Endothelial cell of umbilical vein (primary cell): ENCODE measurements around the gene TH. TPM values are rescaled to one million over a fixed set of nuclear protein-coding genes. Genes with fewer than 3 reads are reported as not detected.

Source experiments
- BruUV-seq: library from RNA; stranded (reverse); fragments of 400-500 nt; replicated peaks from 2 replicates; lab custom pipeline; 2021; lab: Mats Ljungman, UMichigan
- CTCF ChIA-PET: fragments of 300-600, 350-600 bp; sonication (Branson Sonifier 250); formaldehyde crosslinking; loops from one replicate; lab custom pipeline; 2021; ENCODE audit warnings: antibody characterized with exemption, inconsistent platforms; lab: Charles Lee
- POLR2A ChIA-PET: fragments of 300-600, 350-600 bp; sonication (Branson Sonifier 250); formaldehyde crosslinking; loops from one replicate; lab custom pipeline; 2021; ENCODE audit warnings: antibody characterized with exemption, inconsistent platforms; lab: Charles Lee
- DNase-seq: peaks from one replicate; pipeline ENCODE4 v3.0.0-alpha.2; 2011; ENCODE audit warnings: low read depth, low spot score
- FAIRE-seq: peaks from 2 replicates; lab custom pipeline; 2011; peaks lifted over from hg19 to GRCh38; lab: Jason Lieb, UNC
- H2AFZ ChIP-seq: 2 replicates; pipeline ENCODE4 v1.6.0; 2012; ENCODE audit warnings: low read depth, low read length, control low read depth, inconsistent platforms
- H3K27ac ChIP-seq: 2 replicates; pipeline ENCODE4 v1.5.1; 2011; ENCODE audit warnings: low read depth, mild to moderate bottlenecking, control low read depth, low read length, moderate library complexity; ENCODE audit not compliant: insufficient read depth
- H3K27me3 ChIP-seq, 2 experiments: 2 replicates each; pipeline versions ENCODE4 v1.6.0 to v1.6.1; 2011; ENCODE audit warnings: low read length in 2 of 2, mixed read lengths in 1 of 2; ENCODE audit not compliant: control insufficient read depth in 2 of 2, insufficient read depth in 2 of 2
- H3K36me3 ChIP-seq, 2 experiments: 2 replicates in 1 of 2; 3 replicates in 1 of 2; pipeline ENCODE4 v1.5.1; 2011; ENCODE audit warnings: low read length in 2 of 2, mild to moderate bottlenecking in 1 of 2, moderate library complexity in 1 of 2; ENCODE audit not compliant: control insufficient read depth in 2 of 2, insufficient read depth in 2 of 2; ENCODE audit errors: extremely low read depth in 1 of 2
- H3K4me1 ChIP-seq: 3 replicates; pipeline ENCODE4 v1.5.1; 2011; ENCODE audit warnings: mild to moderate bottlenecking, low read length; ENCODE audit not compliant: control insufficient read depth, insufficient read depth; ENCODE audit errors: extremely low read depth
- H3K4me2 ChIP-seq: 2 replicates; pipeline ENCODE4 v1.6.1; 2011; ENCODE audit warnings: low read length, control low read depth, mixed read lengths; ENCODE audit not compliant: insufficient read depth
- H3K4me3 ChIP-seq, 3 experiments: fragments of 200-600 bp in 1 of 3; sonication (generic), shearing (Covaris generic) in 1 of 3; replicated peaks in 1 of 3; 2 replicates each; pipeline ENCODE4 v1.5.1; 2011 to 2016; ENCODE audit warnings: control low read depth in 3 of 3, low read length in 3 of 3, mild to moderate bottlenecking in 2 of 3, inconsistent platforms in 1 of 3, low read depth in 1 of 3, moderate library complexity in 1 of 3; ENCODE audit not compliant: insufficient read depth in 1 of 3
- H3K79me2 ChIP-seq: 2 replicates; pipeline ENCODE4 v1.6.0; 2012; ENCODE audit warnings: low read length, inconsistent platforms; ENCODE audit not compliant: control insufficient read depth, insufficient read depth
- H3K9ac ChIP-seq: replicated peaks from 2 replicates; pipeline ENCODE3; 2011; ENCODE audit warnings: low read length, control low read depth; ENCODE audit not compliant: insufficient read depth; ENCODE audit errors: extremely low read depth
- H3K9me1 ChIP-seq: replicated peaks from 3 replicates; pipeline ENCODE4 v1.6.0; 2011; ENCODE audit warnings: mild to moderate bottlenecking, low read length; ENCODE audit not compliant: control insufficient read depth, insufficient read depth; ENCODE audit errors: extremely low read depth
- H3K9me3 ChIP-seq: replicated peaks from 2 replicates; pipeline ENCODE4 v1.5.1; 2012; ENCODE audit warnings: low read length, inconsistent platforms; ENCODE audit not compliant: control insufficient read depth, insufficient read depth
- H4K20me1 ChIP-seq: replicated peaks from 2 replicates; pipeline ENCODE3; 2011; ENCODE audit warnings: mild to moderate bottlenecking, low read length; ENCODE audit not compliant: control insufficient read depth, insufficient read depth; ENCODE audit errors: extremely low read depth
- EZH2 ChIP-seq: IDR thresholded peaks from 2 replicates; pipeline ENCODE4 v1.6.1; 2012; ENCODE audit warnings: borderline replicate concordance, low read depth, mild to moderate bottlenecking, moderate library complexity, low read length, inconsistent platforms; ENCODE audit not compliant: severe bottlenecking
- FOS ChIP-seq: IDR thresholded peaks from 2 replicates; pipeline ENCODE4 v1.6.1; 2011; ENCODE audit warnings: mild to moderate bottlenecking, low read length, moderate library complexity, borderline replicate concordance; ENCODE audit not compliant: insufficient read depth
- GATA2 ChIP-seq: IDR thresholded peaks from 2 replicates; pipeline ENCODE4 v1.7.0; 2011; ENCODE audit warnings: low read depth, mild to moderate bottlenecking, moderate library complexity, mixed read lengths, low read length; ENCODE audit not compliant: insufficient read length, insufficient read depth
- JUN ChIP-seq: IDR thresholded peaks from 2 replicates; pipeline ENCODE4 v1.6.1; 2011; ENCODE audit warnings: borderline replicate concordance, low read depth; ENCODE audit not compliant: insufficient read length, insufficient read depth
- MYC ChIP-seq: IDR thresholded peaks from one replicate; pipeline ENCODE4 v1.6.1; 2011; ENCODE audit warnings: mild to moderate bottlenecking, low read depth, low read length
- POLR2A ChIP-seq: IDR thresholded peaks from 2 replicates; pipeline ENCODE4 v1.6.1; 2012; ENCODE audit warnings: low read depth, mild to moderate bottlenecking, control low read depth, low read length
- dilution Hi-C: fragments of 300-500 bp; cut with MboI; formaldehyde crosslinking; loops from one replicate; pipeline ENCODE4 v1.15.0; 2019; ENCODE audit warnings: low sequenced_read_pairs; ENCODE audit not compliant: extremely low pct_ligation_motif_present
- intact Hi-C: fragments of 100-400 bp; cut with micrococcal nuclease; formaldehyde crosslinking; loops from one replicate; pipeline ENCODE4 v1.10.0; 2022
- polyA plus RNA-seq, 4 experiments: library from polyadenylated mRNA; depleted of rRNA in 3 of 4; stranded (reverse) in 3 of 4; unstranded in 1 of 4; fragments of >200 nt; gene quantifications; 2 replicates each; pipeline versions ENCODE4 v1.2.1 to v1.2.3, GENCODE V29; 2011 to 2012; ENCODE audit warnings: missing spikeins in 1 of 4
- total RNA-seq: library from RNA; stranded (reverse); gene quantifications from 2 replicates; pipeline ENCODE4 v1.2.3, GENCODE V29; 2021
- TF ChIP-seq, protein P1 (sequence below): IDR thresholded peaks from 2 replicates; pipeline ENCODE4 v1.6.1; 2011; ENCODE audit not compliant: insufficient read depth, insufficient read length
- TF ChIP-seq, protein P2 (sequence below), 2 donors: IDR thresholded peaks; 1 replicate in 1 of 2; 2 replicates in 1 of 2; pipeline ENCODE4 v1.5.1; 2011; ENCODE audit warnings: low read length in 2 of 2, mild to moderate bottlenecking in 2 of 2, moderate library complexity in 2 of 2, control low read depth in 1 of 2, inconsistent platforms in 1 of 2, low read depth in 1 of 2; ENCODE audit not compliant: insufficient read depth in 1 of 2; ENCODE audit errors: extremely low read depth in 1 of 2

TH gene
- total and polyA plus RNA-seq, 2 donors (not counting 3 experiments of a cell fraction or from before 2014, with no cell fraction given): not detected

DNA sequence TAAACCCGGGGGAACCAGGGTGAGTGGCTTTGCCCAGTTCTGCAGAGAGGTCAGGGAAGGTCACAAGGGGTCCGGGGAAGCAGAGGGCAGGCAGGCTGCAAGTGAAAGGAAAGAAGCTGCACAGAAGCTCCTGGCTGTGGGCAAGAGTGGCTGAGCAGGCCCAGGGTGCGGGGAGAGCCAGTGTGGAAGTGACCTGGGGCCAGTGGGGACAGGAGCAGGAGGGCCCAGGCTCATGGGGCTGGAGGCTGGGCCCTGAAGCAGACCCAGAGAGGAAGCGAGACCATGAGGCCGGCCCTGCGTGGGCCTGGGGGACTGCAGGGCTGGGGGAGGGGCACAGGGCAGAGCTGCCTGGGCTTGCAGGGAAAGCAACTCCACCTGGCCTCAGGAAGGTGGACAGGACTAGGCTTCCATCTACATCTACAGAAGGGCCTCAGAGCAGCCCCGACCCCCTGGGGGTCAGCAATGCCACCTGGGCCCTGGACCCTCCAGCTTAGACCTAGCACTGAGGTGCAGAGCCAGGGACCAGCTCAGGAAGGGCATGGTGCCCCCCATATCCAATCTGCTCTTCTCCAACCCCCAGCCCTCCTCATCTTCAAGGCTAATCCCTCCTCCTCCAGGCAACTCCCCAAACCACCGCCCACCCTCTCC is 44.0 kb downstream of the TH start:
- intact Hi-C loops: no loop called here
- FAIRE-seq: no peak
- POLR2A ChIA-PET: no interaction called here

DNA sequence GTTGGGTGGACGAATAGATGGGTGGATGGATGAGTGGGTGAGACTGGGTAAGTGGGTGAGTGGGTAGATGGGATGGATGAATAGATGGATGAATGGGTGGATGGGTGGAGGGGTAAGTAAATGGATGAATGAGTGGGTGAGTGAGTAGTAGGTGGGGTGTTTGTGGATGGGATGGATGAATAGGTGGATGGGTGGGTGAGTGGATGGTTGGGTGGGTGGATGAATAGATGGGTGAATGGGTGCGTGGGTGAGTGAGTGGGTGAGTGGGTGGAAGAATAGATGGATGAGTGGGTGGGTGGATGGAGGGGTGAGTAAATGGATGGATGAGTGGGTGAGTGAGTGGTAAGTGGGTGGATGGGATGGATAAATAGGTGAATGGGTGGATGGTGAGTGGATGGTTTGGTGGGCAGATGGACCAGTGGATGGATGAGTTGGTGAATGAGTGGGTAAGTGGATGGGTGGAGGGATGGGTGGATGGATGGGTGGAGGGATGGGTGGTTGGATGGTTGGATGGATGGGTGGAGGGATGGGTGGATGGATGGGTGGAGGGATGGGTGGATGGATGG is 45.0 kb downstream of the TH start:
- intact Hi-C loops: no loop called here
- Histone ChIP-seq H3K9me3 (no peaks in the 10 kb centered on the region), H3K9ac (no peak overlapping the region), H2AFZ (no peak overlapping the region), H3K9me1 (no peaks in the 10 kb centered on the region), H4K20me1 (no peaks in the 10 kb centered on the region), H3K79me2 (no peaks in the 10 kb centered on the region), H3K4me2 (no peak overlapping the region), H3K27me3 (no peaks in the 10 kb centered on the region), H3K4me1 (no peaks in the 10 kb centered on the region), H3K36me3 (no peaks in the 10 kb centered on the region), H3K4me3 (no peak overlapping the region), H3K27ac (no peak overlapping the region)
- FAIRE-seq (no peak), DNase-seq (no peak)
- dilution Hi-C loops: no loop called here
- no TSS peak for BruUV-seq
- POLR2A ChIA-PET: no interaction called here
- no peak for TF ChIP-seq FOS
- TF ChIP-seq, protein P1, sequence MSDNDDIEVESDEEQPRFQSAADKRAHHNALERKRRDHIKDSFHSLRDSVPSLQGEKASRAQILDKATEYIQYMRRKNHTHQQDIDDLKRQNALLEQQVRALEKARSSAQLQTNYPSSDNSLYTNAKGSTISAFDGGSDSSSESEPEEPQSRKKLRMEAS: no peak
- TF ChIP-seq EZH2: no peak
- no peak for TF ChIP-seq POLR2A
- no peak for TF ChIP-seq JUN
- TF ChIP-seq GATA2: no peak
- TF ChIP-seq, protein P2, sequence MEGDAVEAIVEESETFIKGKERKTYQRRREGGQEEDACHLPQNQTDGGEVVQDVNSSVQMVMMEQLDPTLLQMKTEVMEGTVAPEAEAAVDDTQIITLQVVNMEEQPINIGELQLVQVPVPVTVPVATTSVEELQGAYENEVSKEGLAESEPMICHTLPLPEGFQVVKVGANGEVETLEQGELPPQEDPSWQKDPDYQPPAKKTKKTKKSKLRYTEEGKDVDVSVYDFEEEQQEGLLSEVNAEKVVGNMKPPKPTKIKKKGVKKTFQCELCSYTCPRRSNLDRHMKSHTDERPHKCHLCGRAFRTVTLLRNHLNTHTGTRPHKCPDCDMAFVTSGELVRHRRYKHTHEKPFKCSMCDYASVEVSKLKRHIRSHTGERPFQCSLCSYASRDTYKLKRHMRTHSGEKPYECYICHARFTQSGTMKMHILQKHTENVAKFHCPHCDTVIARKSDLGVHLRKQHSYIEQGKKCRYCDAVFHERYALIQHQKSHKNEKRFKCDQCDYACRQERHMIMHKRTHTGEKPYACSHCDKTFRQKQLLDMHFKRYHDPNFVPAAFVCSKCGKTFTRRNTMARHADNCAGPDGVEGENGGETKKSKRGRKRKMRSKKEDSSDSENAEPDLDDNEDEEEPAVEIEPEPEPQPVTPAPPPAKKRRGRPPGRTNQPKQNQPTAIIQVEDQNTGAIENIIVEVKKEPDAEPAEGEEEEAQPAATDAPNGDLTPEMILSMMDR (IDR thresholded peaks at IDR 0.05; ENCODE audit: extremely low read depth in 1 of 2, insufficient read depth in 1 of 2, low read depth in 1 of 2, low read length in 2 of 2): no peak
- CTCF ChIA-PET: no interaction called here

More for the DNA sequence above, 44.0 kb downstream of the TH start:
- no peak for DNase-seq
- Histone ChIP-seq H4K20me1 (no peaks in the 10 kb centered on the region), H3K79me2 (no peaks in the 10 kb centered on the region), H3K9me1 (no peaks in the 10 kb centered on the region), H2AFZ (no peak overlapping the region), H3K4me2 (no peak overlapping the region), H3K27me3 (no peaks in the 10 kb centered on the region), H3K36me3 (no peaks in the 10 kb centered on the region), H3K4me3 (no peak overlapping the region), H3K27ac (no peak overlapping the region), H3K4me1 (no peaks in the 10 kb centered on the region), H3K9ac (no peak overlapping the region), H3K9me3 (no peaks in the 10 kb centered on the region)
- CTCF ChIA-PET: interaction anchor here (1.2 kb wide), 1 partner anchor 24 kb away, joined by 4 read pairs; no protein-coding TSS in a partner anchor
- no TSS peak for BruUV-seq
- TF ChIP-seq, protein P1: no peak
- TF ChIP-seq EZH2 (no peak), MYC (no peak)
- dilution Hi-C loops: no loop called here
